HT1080 (cell line): Measurements from ENCODE around the gene GRHL1. TPM values are rescaled to one million over a fixed set of nuclear protein-coding genes. Genes with fewer than 3 reads are reported as not detected.

Experiments
- DNase-seq: peaks from one replicate; pipeline ENCODE4 v3.0.0-alpha.2; 2015; ENCODE audit warnings: low read depth
- total RNA-seq: library from RNA; depleted of rRNA; stranded (reverse); fragments of >200 nt; shearing (Covaris generic); gene quantifications from 2 replicates; pipeline ENCODE4 v1.2.3, GENCODE V29; 2014

The GRHL1 gene
- total RNA-seq, 1 experiment from 2014 or later: 0.11 TPM

- DNase-seq: no peak
These were observed 42.1 kb downstream of the GRHL1 start for GRCh38 chr2:9993488-9994165.

- DNase-seq: no peak
These were observed 43.0 kb downstream of the GRHL1 start for GRCh38 chr2:9994462-9994861.

GRCh38 chr2:9995059-9995458 lies 43.6 kb downstream of the GRHL1 start:
- DNase-seq: no peak

- DNase-seq: no peak
These were observed 44.8 kb downstream of the GRHL1 start for GRCh38 chr2:9996321-9996720.

GRCh38 chr2:9997936-9998335 lies 46.4 kb downstream of the GRHL1 start:
- no peak for DNase-seq

- DNase-seq: no peak
These were observed 47.6 kb downstream of the GRHL1 start for GRCh38 chr2:9998916-9999654.

GRCh38 chr2:9999693-10000092 lies 48.2 kb downstream of the GRHL1 start:
- no peak for DNase-seq

GRCh38 chr2:10000541-10000940 lies 49.0 kb downstream of the GRHL1 start:
- DNase-seq: no peak

- DNase-seq: no peak
These were observed 50.1 kb downstream of the GRHL1 start for GRCh38 chr2:10001586-10001985.

- DNase-seq: no peak
These were observed 50.6 kb downstream of the GRHL1 start for GRCh38 chr2:10002109-10002508.

- DNase-seq: no peak
These were observed 51.2 kb downstream of the GRHL1 start for GRCh38 chr2:10002681-10003080.

GRCh38 chr2:10003206-10004125 lies 52.0 kb downstream of the GRHL1 start:
- no peak for DNase-seq

GRCh38 chr2:10004401-10004800 lies 52.9 kb downstream of the GRHL1 start:
- no peak for DNase-seq

GRCh38 chr2:10004836-10005235 lies 53.3 kb downstream of the GRHL1 start:
- no peak for DNase-seq

- DNase-seq: no peak
These were observed 54.2 kb downstream of the GRHL1 start for GRCh38 chr2:10005461-10006235.

GRCh38 chr2:10006236-10007161 lies 55.0 kb downstream of the GRHL1 start:
- no peak for DNase-seq

GRCh38 chr2:10007435-10007834 lies 55.9 kb downstream of the GRHL1 start:
- no peak for DNase-seq

GRCh38 chr2:10007921-10008808 lies 56.7 kb downstream of the GRHL1 start:
- DNase-seq: no peak

- DNase-seq: no peak
These were observed 57.3 kb downstream of the GRHL1 start for GRCh38 chr2:10008809-10009176.
